GM12878 (cell line): ENCODE results near the gene SLCO2A1. TPM values are rescaled to one million over a fixed set of nuclear protein-coding genes. Genes with fewer than 3 reads are reported as not detected.

Experiments
- ATAC-seq: fragments of 200-7000 bp; cut with Tn5 transposase; 3 replicates; pipeline ENCODE4 v1.9.1; 2020; ENCODE audit warnings: mild to moderate bottlenecking, moderate library complexity
- BruUV-seq: library from RNA; stranded (reverse); fragments of 400-500 nt; replicated peaks from 2 replicates; lab custom pipeline; 2021; lab: Mats Ljungman, UMichigan
- CTCF ChIA-PET: fragments of 300-600 bp; sonication (Branson Sonifier 250); formaldehyde crosslinking; extraction: SDS; loops from one replicate; lab custom pipeline; 2021; ENCODE audit warnings: inconsistent platforms; lab: Yijun Ruan, JAX
- POLR2A ChIA-PET: fragments of 350-600 bp; formaldehyde crosslinking; extraction: SDS; loops from one replicate; lab custom pipeline; 2021; ENCODE audit warnings: inconsistent platforms; lab: Charles Lee
- RAD21 ChIA-PET: fragments of 300-600 bp; sonication (Branson Sonifier 250); formaldehyde crosslinking; loops from one replicate; lab custom pipeline; 2023; ENCODE audit warnings: antibody characterized with exemption; ENCODE audit not compliant: unreplicated experiment; lab: Charles Lee
- SMC1A ChIA-PET: fragments of 300-600 bp; sonication (Branson Sonifier 250); formaldehyde crosslinking; loops from one replicate; lab custom pipeline; 2023; ENCODE audit not compliant: unreplicated experiment, uncharacterized antibody; lab: Charles Lee
- DNase-seq: peaks from one replicate; pipeline ENCODE4 v3.0.0-alpha.2; 2011; ENCODE audit warnings: low read depth, low spot score
- FAIRE-seq: peaks from 3 replicates; lab custom pipeline; 2011; peaks lifted over from hg19 to GRCh38; lab: Jason Lieb, UNC
- H2AFZ ChIP-seq: 2 replicates; pipeline ENCODE4 v1.6.0; 2011; ENCODE audit warnings: low read depth, low read length, control low read depth; ENCODE audit not compliant: control insufficient read depth
- H3K27ac ChIP-seq: 2 replicates; pipeline ENCODE4 v1.5.1; 2011; ENCODE audit warnings: control low read depth; ENCODE audit not compliant: control insufficient read depth, insufficient read depth
- H3K27me3 ChIP-seq, 2 experiments: replicated peaks in 1 of 2; 2 replicates each; pipeline versions ENCODE4 v1.6.0 to v1.6.1; 2011; ENCODE audit warnings: low read length in 1 of 2; ENCODE audit not compliant: control insufficient read depth in 2 of 2, insufficient read depth in 2 of 2
- H3K36me3 ChIP-seq, 2 experiments: 2 replicates each; pipeline ENCODE4 v1.5.1; 2011; ENCODE audit warnings: low read length in 1 of 2; ENCODE audit not compliant: control insufficient read depth in 2 of 2, insufficient read depth in 2 of 2
- H3K4me1 ChIP-seq: 2 replicates; pipeline ENCODE4 v1.6.1; 2011; ENCODE audit warnings: mild to moderate bottlenecking, low read length, moderate library complexity, mixed read lengths; ENCODE audit not compliant: control insufficient read depth, insufficient read depth
- H3K4me2 ChIP-seq: 2 replicates; pipeline ENCODE4 v1.6.0; 2011; ENCODE audit warnings: control low read depth; ENCODE audit not compliant: control insufficient read depth, insufficient read depth
- H3K4me3 ChIP-seq: fragments of 200-600 bp; sonication (generic); 2 replicates; pipeline ENCODE4 v1.5.1; 2016
- H3K79me2 ChIP-seq: 2 replicates; pipeline ENCODE4 v1.6.0; 2011; ENCODE audit warnings: low read length; ENCODE audit not compliant: control insufficient read depth, insufficient read depth
- H3K9ac ChIP-seq: 2 replicates; pipeline ENCODE4 v1.8.0; 2011; ENCODE audit warnings: low read length, control low read depth, mixed read lengths; ENCODE audit not compliant: control insufficient read depth, insufficient read depth
- H3K9me3 ChIP-seq: replicated peaks from 3 replicates; pipeline ENCODE4 v1.5.1; 2011; ENCODE audit warnings: mild to moderate bottlenecking, low read length; ENCODE audit not compliant: control insufficient read depth, insufficient read depth
- H4K20me1 ChIP-seq: 2 replicates; pipeline ENCODE4 v1.6.0; 2011; ENCODE audit not compliant: control insufficient read depth, insufficient read depth
- EED ChIP-seq: sonication (generic); IDR thresholded peaks from 2 replicates; pipeline ENCODE4 v1.6.1; 2016; ENCODE audit warnings: antibody characterized with exemption, low read depth
- HDGF ChIP-seq: fragments of 450-650 bp; IDR thresholded peaks from 2 replicates; pipeline ENCODE4 v1.6.1; 2016; ENCODE audit warnings: antibody characterized with exemption
- MXI1 ChIP-seq: fragments of 150-350 bp; IDR thresholded peaks from 2 replicates; pipeline ENCODE4 v1.6.1; 2011; ENCODE audit warnings: low read depth, mild to moderate bottlenecking, inconsistent platforms, low read length, improper control_type of control experiment
- MYB ChIP-seq: fragments of 150-350 bp; IDR thresholded peaks from 2 replicates; pipeline ENCODE4 v1.6.1; 2014; ENCODE audit warnings: mild to moderate bottlenecking, low read depth, low read length, borderline replicate concordance
- NR2C1 ChIP-seq: fragments of 450-650 bp; IDR thresholded peaks from 2 replicates; pipeline ENCODE4 v1.6.1; 2017; ENCODE audit warnings: antibody characterized with exemption, mild to moderate bottlenecking, moderate library complexity
- SMAD5 ChIP-seq: IDR thresholded peaks from 2 replicates; pipeline ENCODE4 v1.6.1; 2016; ENCODE audit warnings: antibody characterized with exemption, low read depth
- SPI1 ChIP-seq: IDR thresholded peaks from 2 replicates; pipeline ENCODE4 v1.6.1; 2011; ENCODE audit warnings: low read depth, mild to moderate bottlenecking, low read length, moderate library complexity, borderline replicate concordance; ENCODE audit not compliant: insufficient read depth
- WGBS: methylation state at CpG from one replicate; pipeline ENCODE4 v1.1.6; 2016; ENCODE audit warnings: low lambda C conversion rate; ENCODE audit not compliant: insufficient replicate concordance, insufficient coverage; ENCODE audit errors: missing lambda C conversion rate; 5-methylcytosine and 5-hydroxymethylcytosine counted together
- in situ Hi-C: fragments of 300-500 bp; cut with MboI; formaldehyde crosslinking; loops from 9 replicates; pipeline ENCODE4 v1.14.3; 2018; ENCODE audit warnings: mixed read lengths
- intact Hi-C: fragments of 100-400 bp; cut with micrococcal nuclease; formaldehyde crosslinking; loops from one replicate; pipeline ENCODE4 v1.14.2; 2022; ENCODE audit not compliant: unreplicated experiment
- polyA plus RNA-seq, 11 experiments: library from polyadenylated mRNA; depleted of rRNA in 4 of 11; unstranded in 6 of 11; stranded (reverse) in 5 of 11; fragments of >200 nt; fragmentation: Nextera tagmentation in 4 of 11; fragmentation: Illumina TruSeq in 1 of 11; extraction: Ambion mirVana in 4 of 11; extraction: Trizol in 1 of 11; gene quantifications; 1 replicate in 1 of 11; 2 replicates in 10 of 11; pipeline versions ENCODE4 v1.2.1 to v1.2.3, GENCODE V29; 2011 to 2016; ENCODE audit warnings: inconsistent platforms in 2 of 11, missing spikeins in 2 of 11, low read depth in 1 of 11
- total RNA-seq, 4 experiments: library from RNA; depleted of rRNA in 3 of 4; stranded (reverse); fragments of >200 nt in 3 of 4; fragmentation: Illumina TruSeq in 1 of 4; extraction: Trizol in 1 of 4; gene quantifications; 2 replicates each; pipeline versions ENCODE4 v1.2.1 to v1.2.3, GENCODE V29; 2013 to 2021

Gene SLCO2A1
- total and polyA plus RNA-seq, 10 of the 15 experiments (the other 5 are each of a cell fraction or from before 2014, with no cell fraction given), result 0.05 TPM; not detected in 9

DNA sequence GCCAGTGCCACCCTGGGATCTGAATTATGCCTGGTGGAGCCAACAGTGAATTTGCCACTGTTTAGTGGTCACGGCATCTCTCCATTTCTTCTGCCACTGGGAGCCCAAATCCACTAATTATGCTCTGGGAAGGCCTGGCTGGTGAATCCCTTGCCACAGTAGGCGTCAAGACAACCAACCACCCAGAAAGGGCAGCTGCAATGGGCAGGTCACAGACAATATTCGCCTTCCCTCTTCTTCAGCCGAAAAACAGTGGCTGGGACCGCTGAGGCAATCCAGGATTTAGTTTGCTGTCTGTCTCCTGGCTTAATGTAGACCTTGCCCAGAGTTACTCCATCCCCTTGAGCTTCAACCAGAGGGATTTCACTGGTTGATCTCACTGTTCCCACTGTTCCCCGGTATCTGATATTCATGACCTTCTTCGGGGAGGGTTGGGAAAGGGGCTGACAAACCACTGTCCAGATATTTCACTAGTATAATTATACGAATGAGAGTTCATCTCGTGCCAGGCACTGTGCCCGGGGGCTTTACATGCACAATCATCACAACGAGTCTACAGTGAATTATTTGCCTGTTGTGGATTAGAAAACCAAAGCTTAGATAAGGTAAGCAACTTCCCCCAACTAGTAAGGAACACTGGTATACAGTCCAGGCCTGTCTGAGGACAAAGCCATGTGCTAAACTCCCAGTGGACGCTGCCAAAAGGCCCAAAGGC lies 84.2 kb downstream of the SLCO2A1 start:
- CTCF ChIA-PET, result interaction anchor here (0.6 kb wide), 1 partner anchor 15 kb away, joined by 3 read pairs; no protein-coding TSS in a partner anchor
- RAD21 ChIA-PET, result no interaction called here
- POLR2A ChIA-PET, result no interaction called here

GRCh38 chr3:133944641-133945380 lies 84.9 kb downstream of the SLCO2A1 start:
- H3K4me3 ChIP-seq, result no peak overlapping the region
- FAIRE-seq, result no peak
- ChIA-PET POLR2A (no interaction called here), CTCF (no interaction called here), RAD21 (no interaction called here), SMC1A (interaction anchor here (1.2 kb wide), 1 partner anchor 128 kb away, joined by 3 read pairs; no protein-coding TSS in a partner anchor)
- no peaks in the 10 kb centered on the region for H4K20me1 ChIP-seq
- in situ Hi-C loops (no loop called here), intact Hi-C loops (no loop called here)
- no peaks in the 10 kb centered on the region for H3K79me2 ChIP-seq
- TF ChIP-seq SPI1 (0 out of 2 replicates have a peak, but pooled peaks have one; percentile 14), NR2C1 (no peak), MXI1 (no peak), EED (no peak)
- DNase-seq, result no peak
- no peak overlapping the region for H2AFZ ChIP-seq
- no peaks in the 10 kb centered on the region; a peak in 2 of 4 replicates for H3K27me3 ChIP-seq
- H3K36me3 ChIP-seq, result no peaks in the 10 kb centered on the region; a peak in 1 of 4 replicates
- H3K4me1 ChIP-seq, result no peaks in the 10 kb centered on the region
- no peak for ATAC-seq
- no peak overlapping the region for H3K27ac ChIP-seq
- no peak overlapping the region for H3K9ac ChIP-seq
- no peak overlapping the region for H3K4me2 ChIP-seq
- no peaks in the 10 kb centered on the region for H3K9me3 ChIP-seq
- BruUV-seq, result no TSS peak
- 44% methylated on average over 13 of the region's 13 CpGs for WGBS

More for the DNA sequence above, 84.2 kb downstream of the SLCO2A1 start:
- H3K9ac ChIP-seq, result no peak overlapping the region
- H3K36me3 ChIP-seq, result no peaks in the 10 kb centered on the region; a peak in 1 of 4 replicates
- H3K4me1 ChIP-seq, result no peaks in the 10 kb centered on the region
- BruUV-seq, result no TSS peak
- ATAC-seq (no peak), DNase-seq (no peak), FAIRE-seq (no peak)
- TF ChIP-seq HDGF (no peak), MYB (no peak), SMAD5 (no peak)
- no peak overlapping the region for H3K4me3 ChIP-seq
- H3K27me3 ChIP-seq, result no peaks in the 10 kb centered on the region; a peak in 2 of 4 replicates
- no peaks in the 10 kb centered on the region for H3K79me2 ChIP-seq
- H2AFZ ChIP-seq, result no peak overlapping the region
- intact Hi-C loops (no loop called here), in situ Hi-C loops (no loop called here)
- SMC1A ChIA-PET, result interaction anchor here (1.2 kb wide), 2 partner anchors 128 to 210 kb away, joined by 3 read pairs; no protein-coding TSS in a partner anchor
- no peaks in the 10 kb centered on the region for H4K20me1 ChIP-seq
- no peak overlapping the region for H3K27ac ChIP-seq
- WGBS, result 22% methylated on average over 11 of the region's 12 CpGs
- H3K9me3 ChIP-seq, result no peaks in the 10 kb centered on the region
- no peak overlapping the region for H3K4me2 ChIP-seq
